Pulmonary artery endothelial cell (primary cell): ENCODE data around the gene MALAT1. TPM values are rescaled to one million over a fixed set of nuclear protein-coding genes. Genes with fewer than 3 reads are reported as not detected.

Source experiments
- DNase-seq: peaks from one replicate; pipeline ENCODE4 v3.0.0-alpha.2; 2011; ENCODE audit warnings: low read depth, low spot score
- total RNA-seq: library from RNA; depleted of rRNA; stranded (reverse); fragments of >200 nt; gene quantifications from 2 replicates; pipeline ENCODE4 v1.2.3, GENCODE V29; 2014

MALAT1 gene
- total RNA-seq, 1 donor from 2014 or later = 4,401 TPM

GRCh38 chr11:65479184-65480145 is 19.4 kb upstream of the MALAT1 start:
- DNase-seq = no peak

GRCh38 chr11:65482306-65482850 is 16.5 kb upstream of the MALAT1 start:
- no peak for DNase-seq

DNA sequence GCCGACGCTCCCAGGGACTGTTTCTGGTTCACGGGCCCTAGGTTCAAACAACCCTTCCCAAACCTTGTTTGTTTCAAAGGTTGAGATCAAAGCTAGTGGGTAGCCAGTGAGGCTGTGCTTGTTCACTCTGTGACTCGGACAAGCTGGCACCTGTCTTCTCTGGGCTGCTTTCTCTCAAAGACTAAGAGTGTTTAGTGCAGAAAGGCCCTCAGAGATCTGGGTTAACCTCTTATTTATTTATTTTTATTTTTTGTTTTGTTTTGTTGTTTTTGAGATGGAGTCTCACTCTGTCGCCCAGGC is 13.0 kb upstream of the MALAT1 start:
- DNase-seq = no peak

DNA sequence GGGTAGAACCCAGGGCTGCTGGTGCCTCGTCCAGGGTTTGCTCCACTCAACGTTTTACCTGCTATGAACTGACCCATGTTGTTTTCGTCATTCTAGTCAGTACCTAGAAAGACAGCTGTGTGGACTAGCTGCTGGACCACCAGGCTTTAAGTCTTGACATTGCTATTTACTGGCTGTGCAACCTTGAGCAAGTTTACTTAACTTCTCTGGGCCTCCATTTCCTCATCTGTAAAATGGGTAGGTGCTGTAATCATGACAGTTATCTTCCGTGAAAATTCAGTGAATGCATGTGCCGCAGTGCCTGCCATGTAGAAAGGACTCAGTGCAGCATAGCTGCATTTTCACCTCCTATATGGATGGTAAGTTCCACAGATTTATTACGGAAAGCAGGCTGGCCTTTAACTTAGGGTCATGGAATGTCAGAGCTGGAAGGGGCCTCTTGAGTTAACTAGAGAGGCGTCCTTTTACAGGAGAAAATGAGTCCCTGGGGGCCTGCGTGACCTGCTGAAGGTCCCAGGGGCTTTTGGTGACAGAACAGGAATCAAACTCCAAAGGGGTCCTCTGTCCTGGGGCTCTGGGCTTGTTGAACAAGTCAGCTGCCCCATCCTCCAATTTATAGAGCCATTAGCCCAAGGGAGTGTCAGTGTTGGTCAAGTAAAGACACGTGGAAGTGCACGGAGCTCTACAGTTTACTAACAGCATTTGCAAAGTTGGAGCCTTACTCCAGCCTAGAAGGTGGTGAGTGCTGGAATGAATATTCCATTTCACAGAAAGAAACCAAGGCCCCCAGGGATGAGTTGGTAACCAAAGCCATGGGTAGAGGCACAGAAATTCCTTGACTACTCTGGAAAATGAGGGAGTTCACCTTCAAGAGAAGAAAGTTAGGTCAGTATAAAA is 12.0 kb upstream of the MALAT1 start:
- no peak for DNase-seq

DNA sequence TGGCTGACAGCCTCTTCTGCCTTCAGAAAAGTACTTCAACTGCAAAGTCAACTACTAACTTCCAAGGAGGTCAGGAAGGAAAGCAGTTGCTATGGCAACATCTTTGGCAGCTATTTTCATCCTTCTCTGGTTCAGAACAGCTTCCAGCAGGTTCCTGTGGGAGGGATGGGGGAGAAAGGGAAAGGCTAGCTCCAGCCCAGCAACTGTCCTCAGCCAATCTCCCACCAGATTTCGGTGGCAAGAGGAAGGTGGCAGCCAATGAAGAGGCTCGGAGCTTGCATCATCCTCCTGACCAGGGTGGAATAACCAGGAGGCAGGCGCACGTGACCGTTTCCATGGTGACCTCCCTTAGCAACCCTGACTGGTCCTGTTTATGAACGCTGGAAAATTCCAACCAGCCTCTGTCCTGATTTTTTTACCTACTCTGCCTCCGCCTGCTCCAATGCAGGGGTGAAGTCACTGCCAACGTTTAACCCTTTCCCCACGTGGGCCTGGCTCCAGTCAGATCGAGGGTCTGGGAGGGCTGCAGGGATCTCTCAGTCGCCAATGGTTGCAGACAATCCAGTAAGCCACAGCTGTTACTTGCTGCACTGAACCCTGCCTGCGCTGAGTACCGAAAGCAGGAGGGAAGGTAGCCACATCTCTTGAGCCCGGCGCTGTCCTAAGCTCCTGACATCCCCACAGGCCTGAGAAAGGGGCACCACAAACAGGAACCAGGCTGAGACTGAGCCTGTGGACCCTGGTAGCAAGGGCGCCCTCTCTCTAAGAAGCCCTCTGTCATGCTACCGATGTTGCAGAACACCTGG is 11.2 kb upstream of the MALAT1 start:
- peak; percentile 100 for DNase-seq

- DNase-seq = no peak
These were observed 10.4 kb upstream of the MALAT1 start for GRCh38 chr11:65488273-65489034.

DNA sequence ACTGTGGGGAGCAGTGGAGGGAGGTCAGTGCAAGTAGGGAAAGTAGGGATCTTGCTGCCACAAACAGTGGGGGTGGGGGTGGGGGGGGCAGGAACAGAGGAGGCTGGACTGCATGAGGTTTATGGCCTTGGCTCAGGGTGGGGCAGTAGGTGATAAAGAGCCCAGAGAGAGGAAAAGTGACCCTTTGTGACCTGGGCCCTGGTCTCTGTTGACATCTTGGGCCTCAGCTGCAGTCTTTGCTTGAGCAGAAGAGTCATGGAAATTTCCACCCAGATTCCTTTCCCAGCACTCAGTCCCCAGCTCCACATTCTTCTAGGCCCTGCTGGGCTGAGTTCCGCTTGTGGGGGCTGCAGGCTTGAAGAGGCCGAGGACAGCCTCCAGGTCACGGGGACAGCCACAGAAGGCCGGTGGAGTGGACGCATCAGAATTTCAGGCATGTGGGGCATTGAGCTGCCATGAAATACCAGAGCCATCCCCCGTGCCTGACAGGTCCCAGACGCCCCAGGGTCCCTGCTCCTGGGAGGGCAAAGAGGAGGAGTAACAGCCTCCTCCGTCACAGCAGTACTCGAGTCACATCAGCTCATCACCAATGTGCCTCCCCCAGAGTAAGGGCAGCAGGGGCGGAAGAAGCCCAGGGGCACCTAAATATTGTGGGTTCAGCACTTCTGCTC is 9.7 kb upstream of the MALAT1 start:
- DNase-seq = no peak

DNA sequence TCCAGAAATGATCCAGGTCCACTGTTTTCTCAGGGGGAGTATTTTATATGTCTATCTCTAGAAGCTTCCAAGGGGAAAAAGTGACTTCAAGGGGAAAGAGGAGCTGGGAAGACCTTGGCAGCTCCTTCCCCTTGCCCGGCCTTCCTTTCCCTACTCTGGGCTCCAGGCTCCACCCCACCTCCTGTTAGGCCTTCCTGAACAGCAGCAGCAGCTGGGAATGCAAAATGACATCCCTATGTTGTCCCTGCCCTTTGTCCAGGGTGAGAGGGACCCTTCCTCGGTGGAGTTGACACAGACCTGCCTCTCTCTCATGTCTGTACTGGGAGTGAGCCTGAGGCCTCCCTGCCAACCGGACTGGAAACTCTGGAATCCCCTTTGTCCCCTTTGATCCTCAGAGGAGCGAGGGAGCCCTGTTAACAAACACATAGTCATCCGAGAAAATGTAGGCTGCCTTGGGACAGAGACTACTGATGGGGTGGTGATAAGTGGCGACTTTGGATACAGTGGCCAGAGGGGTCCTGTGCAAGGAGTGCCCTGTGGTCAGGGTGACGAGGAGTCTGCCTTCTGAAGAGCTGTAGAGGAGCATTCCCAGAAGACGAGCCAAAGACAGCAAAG is 9.0 kb upstream of the MALAT1 start:
- DNase-seq = no peak

DNA sequence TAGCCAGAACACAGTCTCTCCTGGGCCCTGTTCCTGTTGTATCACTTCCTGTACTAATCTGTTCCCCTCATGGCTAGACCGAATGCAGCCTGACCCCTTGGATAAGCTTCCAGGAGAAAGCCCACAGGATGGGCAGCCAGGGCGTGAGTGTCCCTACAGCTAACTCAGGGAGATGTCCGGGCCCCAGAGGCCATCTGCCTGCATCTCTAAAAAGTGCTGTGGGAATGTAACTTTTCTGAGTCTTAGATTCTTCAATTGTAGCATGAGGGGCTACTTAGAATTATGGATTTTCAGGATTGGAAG is 7.7 kb upstream of the MALAT1 start:
- DNase-seq = no peak

DNA sequence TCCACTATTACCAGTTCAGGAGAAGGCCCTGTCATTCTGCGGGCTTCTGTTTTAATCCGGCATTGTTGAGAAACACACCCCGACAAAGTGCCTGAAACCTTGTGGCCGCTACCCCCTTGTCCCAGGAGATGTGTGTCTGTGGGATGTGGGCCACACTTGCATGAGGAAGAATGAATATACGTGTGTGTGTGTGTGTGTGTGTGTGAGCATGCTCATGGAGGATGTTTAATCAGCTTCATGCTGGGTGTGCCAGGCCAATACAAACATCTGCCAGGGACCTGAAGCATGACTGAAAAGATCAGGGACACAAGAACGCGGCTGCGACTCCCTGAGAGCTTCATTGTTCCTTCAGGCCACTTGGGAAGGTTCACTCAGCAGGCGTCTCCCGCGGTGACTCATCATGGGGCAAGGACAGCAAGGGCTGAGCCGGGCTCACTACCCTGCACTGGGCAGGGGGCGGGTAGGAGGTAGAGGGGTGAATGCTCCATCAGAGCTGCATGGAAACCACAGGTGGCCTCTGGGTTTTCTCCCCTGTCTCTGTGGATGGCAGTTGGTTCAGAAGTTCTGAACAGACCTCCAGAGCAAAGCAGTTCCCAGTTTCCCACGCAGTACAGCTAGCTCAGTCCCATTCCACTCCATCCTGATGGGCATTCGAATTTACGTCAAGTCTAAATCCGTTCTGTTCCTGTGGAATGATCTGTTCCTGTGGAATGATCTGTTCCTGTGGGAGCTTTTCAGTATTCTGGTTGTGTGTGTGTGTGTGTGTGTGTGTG is 7.0 kb upstream of the MALAT1 start:
- DNase-seq = no peak

DNA sequence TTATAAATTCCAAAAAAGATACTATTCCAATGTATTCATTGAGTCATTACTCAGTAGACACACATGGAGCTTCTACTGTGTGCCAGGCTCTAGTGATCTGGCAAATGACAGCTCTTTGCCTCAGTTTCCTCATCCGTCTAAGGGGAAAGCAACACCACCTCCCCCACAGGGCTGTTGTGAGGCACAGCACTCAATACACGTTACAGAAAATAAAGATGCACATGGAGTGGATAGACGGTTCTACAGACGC is 6.5 kb upstream of the MALAT1 start:
- DNase-seq = no peak

DNA sequence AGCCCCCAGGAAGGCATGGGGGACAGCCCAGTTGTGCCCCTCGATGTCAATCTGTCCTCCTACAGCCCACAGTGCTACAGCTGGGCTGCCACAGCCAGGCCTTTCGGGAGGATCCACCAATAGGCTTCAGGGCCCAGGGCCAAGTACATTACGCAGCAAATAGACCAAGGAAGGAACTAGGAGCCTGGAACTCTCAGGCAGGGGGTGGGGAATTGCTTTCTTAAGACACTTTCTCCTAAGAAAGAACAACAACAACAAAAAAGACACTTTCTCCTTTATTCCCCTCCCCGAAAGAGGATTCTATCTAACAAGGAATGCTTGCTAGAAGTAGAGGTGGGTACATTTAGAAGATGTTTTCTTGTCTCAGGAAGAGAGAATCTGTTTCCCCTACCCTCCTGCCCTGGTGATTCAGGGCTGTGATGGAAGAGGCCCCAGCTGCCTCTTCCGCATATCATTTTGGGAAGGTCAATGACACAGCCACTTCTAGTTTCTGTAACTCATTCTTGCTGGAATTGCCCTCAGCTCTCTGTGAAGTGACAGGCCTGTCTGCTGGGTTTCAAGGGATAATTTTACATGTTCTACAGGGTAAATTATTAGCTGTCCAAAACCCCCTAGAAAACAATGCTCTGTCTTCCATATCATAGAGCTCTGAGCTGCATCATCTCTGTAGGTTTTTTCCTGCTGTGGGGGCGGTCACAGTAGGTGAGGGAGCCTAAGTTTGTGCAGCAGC is 6.0 kb upstream of the MALAT1 start:
- no peak for DNase-seq

DNA sequence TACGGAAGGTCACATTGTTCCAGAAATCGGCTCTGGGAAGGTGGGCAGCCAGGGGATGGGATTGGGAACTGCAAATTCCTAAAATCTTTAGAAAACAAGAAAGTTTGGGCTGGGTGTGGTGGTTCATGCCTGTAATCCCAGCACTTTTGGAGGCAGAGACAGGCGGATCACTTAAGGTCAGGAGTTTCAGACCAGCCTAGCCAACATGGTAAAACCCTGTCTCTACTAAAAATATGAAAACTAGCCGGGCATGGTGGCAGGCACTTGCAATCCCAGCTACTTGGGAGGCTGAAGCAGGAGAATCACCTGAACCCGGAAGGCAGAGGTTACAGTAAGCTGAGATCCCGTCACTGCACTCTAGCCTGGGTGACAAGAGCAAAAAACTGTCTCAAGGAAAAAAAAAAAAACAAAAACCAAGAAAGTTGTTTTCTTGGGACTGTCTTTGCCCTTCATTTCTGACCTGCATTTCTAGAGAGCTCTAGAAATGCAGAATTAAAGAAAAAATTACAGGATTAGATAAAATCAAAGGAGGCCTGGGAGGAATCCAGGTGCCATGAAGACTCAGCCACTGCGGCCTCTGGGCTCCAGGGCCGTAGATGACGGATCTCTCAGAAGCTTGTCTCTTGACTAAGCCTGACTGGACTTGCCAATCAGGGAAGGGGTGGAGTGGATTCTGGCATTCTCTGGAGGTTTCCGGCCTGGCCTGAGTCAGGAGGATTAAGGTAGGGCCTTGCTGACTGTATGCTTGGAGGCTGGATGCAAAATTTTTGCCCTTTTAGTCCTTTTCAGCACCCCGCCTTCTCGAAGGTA is 5.3 kb upstream of the MALAT1 start:
- no peak for DNase-seq

DNA sequence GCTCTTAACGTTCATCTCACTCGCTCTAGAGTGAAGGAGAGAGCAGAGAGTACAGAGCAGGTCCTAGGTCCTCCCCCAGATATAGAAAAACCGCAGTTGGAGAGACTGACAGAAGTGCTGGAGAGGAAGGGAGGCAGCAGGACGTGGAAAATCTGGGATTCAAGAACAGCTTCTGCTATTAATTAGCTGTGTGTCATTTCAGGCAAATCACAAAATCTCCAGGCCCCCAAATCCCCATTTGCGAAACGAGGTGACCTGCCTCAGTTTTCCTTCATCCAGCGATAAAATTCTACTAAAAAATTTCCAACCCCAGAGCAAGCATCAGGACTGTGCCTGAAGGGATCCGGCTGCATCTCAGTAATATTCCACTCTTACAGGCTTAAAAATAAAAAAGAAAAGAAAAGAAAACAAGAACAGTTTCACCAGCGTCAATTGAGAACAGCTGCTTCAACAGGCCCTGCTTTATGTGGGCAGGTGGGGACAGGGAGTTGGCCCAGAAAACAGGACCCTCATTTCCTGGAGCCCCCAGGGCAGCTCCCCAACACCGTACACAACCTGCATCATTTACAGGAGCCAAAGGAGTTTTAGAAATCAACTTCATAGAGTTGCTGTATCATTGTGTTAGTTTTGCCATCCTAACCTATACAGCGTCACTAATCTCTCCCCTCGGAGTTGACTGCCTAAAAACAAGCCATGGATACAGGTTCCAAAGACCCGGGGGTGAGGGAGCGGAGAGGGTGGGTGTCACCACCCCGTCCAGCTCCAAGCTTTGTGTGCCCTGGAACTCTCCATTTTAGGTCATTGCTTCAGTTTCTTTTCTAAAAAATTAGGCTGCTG is 2.3 kb upstream of the MALAT1 start:
- no peak for DNase-seq

DNA sequence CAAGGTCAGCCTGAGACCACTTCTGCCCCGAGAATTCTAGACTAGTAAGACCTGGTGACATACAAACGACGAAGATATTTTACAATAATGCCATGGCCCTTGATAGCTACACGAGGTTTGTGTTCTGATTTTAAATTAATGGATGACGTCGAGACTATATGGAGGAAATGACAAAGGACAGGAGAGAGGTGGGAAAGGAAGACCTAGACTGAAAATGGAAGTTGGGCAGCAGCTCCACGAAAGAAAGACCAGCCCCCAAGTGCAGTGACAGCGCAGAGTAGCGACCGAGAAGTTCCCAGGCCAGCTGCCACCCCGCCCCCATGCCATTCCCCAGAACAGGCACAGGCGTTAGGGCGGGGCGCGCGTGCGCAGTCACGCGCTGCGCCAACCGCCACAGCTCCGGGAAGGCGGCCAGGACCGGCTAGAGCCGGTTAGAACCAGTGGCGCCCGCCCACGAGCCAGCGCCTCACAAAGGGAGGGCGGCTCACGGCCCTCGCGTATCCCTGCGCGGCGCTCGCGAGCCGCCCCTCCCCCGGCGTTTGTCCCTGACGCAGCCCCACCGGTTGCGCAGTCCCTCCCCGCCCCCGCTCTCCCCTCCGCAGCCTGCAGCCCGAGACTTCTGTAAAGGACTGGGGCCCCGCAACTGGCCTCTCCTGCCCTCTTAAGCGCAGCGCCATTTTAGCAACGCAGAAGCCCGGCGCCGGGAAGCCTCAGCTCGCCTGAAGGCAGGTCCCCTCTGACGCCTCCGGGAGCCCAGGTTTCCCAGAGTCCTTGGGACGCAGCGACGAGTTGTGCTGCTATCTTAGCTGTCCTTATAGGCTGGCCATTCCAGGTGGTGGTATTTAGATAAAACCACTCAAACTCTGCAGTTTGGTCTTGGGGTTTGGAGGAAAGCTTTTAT is 1.5 kb upstream of the MALAT1 start:
- peak; percentile 95 for DNase-seq
